RPMI8226 (cell line): Measurements from ENCODE around the gene METTL26.

Experiments
- DNase-seq: peaks from one replicate; pipeline ENCODE4 v3.0.0-alpha.2; 2015

METTL26 gene

GRCh38 chr16:637081-638018, 1.2 kb upstream of the METTL26 start:
- peak; percentile 93 for DNase-seq

GRCh38 chr16:635573-636205, 416 bp downstream of the METTL26 start:
- DNase-seq = peak; percentile 54

DNA sequence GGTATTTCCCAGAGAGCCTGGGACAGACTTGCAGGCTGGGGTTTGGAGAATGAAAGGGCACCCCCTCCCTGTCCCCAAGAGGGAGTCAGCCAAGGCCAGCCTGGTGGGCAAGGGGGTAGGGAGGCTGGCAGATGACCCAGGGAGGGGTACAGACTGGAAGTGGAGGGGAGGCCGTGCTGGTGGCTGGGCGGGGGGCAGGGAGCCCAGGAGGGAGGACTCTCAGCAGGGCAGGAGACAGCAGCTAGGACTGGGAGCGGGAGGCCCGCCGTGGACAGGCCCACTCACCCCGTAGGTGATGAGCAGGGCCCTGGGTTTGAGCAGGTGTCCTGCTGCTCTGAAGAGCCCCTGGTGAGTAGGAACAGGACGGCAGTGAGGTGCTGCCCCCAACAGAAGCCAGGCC, 1.1 kb downstream of the METTL26 start:
- no peak for DNase-seq

- DNase-seq = no peak
Measured at GRCh38 chr16:634051-634670, 1.9 kb downstream of the METTL26 start.

DNA sequence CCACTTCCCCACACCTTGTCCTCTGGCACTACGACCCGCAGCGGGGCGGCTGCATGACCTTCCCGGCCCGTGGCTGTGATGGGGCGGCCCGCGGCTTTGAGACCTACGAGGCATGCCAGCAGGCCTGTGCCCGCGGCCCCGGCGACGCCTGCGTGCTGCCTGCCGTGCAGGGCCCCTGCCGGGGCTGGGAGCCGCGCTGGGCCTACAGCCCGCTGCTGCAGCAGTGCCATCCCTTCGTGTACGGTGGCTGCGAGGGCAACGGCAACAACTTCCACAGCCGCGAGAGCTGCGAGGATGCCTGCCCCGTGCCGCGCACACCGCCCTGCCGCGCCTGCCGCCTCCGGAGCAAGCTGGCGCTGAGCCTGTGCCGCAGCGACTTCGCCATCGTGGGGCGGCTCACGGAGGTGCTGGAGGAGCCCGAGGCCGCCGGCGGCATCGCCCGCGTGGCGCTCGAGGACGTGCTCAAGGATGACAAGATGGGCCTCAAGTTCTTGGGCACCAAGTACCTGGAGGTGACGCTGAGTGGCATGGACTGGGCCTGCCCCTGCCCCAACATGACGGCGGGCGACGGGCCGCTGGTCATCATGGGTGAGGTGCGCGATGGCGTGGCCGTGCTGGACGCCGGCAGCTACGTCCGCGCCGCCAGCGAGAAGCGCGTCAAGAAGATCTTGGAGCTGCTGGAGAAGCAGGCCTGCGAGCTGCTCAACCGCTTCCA, 2.6 kb downstream of the METTL26 start:
- DNase-seq = no peak

DNA sequence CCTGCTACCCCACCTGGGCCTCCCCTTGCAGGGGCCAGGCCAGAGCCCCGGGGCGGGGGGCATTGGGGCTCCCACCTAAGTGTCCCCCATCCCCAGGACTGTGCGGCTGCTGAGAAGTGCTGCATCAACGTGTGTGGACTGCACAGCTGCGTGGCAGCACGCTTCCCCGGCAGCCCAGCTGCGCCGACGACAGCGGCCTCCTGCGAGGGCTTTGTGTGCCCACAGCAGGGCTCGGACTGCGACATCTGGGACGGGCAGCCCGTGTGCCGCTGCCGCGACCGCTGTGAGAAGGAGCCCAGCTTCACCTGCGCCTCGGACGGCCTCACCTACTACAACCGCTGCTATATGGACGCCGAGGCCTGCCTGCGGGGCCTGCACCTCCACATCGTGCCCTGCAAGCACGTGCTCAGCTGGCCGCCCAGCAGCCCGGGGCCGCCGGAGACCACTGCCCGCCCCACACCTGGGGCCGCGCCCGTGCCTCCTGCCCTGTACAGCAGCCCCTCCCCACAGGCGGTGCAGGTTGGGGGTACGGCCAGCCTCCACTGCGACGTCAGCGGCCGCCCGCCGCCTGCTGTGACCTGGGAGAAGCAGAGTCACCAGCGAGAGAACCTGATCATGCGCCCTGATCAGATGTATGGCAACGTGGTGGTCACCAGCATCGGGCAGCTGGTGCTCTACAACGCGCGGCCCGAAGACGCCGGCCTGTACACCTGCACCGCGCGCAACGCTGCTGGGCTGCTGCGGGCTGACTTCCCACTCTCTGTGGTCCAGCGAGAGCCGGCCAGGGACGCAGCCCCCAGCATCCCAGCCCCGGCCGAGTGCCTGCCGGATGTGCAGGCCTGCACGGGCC, 3.4 kb downstream of the METTL26 start:
- no peak for DNase-seq

DNA sequence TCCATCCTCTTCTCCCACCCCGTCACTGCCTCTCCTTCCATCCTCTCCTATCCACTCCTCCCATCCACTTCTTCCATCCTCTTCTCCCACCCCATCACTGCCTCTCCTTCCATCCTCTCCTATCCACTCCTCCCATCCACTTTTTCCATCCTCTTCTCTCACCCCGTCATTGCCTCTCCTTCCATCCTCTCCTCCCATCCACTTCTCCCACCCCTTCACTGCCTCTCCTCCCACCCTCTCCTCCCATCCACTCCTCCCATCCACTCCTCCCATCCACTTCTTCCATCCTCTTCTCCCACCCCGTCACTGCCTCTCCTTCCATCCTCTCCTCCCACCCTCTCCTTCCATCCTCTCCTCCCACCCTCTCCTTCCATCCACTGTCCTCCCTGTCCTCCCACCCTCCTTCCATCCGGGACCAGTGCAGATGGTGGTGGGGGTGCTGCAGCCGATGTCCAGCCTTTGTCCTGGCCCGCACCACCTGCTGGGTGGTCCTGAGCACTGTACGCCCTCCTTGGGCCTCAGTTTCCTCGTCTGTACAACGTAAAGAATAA, 4.2 kb downstream of the METTL26 start:
- DNase-seq = no peak

DNA sequence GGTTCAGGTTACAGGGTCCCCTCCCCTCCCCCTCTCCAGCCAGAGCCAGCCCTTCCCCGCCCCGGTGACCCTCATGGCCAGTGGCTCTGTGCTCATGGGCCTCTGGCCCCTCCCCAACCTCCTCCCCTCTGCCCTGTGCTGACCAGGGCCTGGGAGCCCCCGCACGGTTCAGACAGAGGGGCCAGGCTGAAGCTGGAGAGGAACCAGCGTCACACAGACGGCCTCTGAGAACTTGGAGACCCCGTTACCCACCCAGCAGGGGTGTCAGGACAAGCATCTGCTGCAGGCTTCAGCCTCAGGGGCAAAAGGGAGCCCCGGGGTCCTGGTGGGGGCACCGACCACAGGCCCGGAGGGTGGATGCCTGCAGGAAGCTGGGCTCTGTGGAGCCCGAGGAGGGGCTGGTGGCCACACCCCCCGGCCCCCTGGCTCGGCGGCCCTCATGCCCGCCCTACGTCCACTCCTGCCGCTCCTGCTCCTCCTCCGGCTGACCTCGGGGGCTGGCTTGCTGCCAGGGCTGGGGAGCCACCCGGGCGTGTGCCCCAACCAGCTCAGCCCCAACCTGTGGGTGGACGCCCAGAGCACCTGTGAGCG, 5.2 kb downstream of the METTL26 start, which contains the start of gene WFIKKN1:
TSS of gene WFIKKN1 (plus strand) at position 171 of the 591 bp plus-strand sequence. CDS start at position 440, 269 bp downstream.
- peak; percentile 74 for DNase-seq

GRCh38 chr16:630249-630814, 5.8 kb downstream of the METTL26 start:
- DNase-seq = no peak

DNA sequence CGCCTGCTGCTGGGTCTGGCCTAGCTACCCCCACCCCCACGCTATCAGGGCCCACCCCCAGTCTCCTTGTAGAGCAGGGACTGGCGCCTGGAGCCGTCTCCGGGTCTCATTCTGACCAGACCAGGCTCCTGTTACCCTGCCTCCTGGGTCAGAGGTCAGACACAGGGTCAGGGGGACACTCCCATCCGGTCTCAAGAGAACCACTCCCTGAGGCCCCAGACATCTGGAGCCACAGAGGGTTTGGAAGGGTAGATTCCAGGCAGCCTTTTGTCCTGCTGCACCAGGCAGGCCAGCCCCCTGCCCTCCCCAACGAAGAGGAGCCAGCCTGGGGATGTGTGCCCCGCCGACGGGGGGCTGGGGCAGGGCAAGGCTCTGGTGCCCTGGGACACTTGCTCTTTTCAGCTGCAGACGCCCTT, 6.3 kb downstream of the METTL26 start:
- no peak for DNase-seq

- DNase-seq = no peak
Measured at GRCh38 chr16:629185-629832, 6.8 kb downstream of the METTL26 start.

DNA sequence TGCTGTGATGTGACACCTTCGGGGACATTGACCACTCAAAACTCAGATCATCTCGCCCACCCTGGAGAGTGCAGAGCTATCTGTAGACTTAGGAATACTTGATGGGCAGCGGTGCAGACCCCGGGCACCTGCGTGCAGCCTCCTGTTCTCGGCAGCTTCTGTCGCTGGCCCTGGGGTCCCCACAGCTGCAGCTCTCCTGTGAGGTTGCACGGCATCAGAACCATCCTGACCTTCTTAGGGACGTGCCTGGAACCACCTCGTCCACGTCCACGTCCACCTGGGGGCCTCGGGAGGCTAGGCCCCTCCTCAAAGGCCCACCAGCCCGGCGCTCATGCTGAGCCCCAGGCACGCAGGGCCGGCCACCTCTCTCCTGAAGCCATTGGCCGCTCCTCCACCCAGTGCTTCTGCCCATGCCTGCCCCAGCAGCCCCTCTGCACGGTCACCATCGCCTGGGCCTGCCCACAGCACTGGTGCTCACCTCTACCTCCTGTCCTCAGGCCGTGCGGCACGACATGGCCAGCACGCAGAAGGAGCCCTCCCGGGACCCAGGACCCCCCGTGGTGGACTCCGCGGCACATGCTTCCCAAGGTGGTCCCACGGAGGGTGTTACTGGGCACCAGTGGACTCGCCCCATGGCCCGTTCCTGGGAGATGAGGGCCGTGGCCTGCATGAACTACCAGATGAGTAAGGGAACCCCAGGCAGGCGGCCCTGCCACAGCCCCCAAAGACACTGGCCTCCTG, 7.6 kb downstream of the METTL26 start:
- DNase-seq = no peak

DNA sequence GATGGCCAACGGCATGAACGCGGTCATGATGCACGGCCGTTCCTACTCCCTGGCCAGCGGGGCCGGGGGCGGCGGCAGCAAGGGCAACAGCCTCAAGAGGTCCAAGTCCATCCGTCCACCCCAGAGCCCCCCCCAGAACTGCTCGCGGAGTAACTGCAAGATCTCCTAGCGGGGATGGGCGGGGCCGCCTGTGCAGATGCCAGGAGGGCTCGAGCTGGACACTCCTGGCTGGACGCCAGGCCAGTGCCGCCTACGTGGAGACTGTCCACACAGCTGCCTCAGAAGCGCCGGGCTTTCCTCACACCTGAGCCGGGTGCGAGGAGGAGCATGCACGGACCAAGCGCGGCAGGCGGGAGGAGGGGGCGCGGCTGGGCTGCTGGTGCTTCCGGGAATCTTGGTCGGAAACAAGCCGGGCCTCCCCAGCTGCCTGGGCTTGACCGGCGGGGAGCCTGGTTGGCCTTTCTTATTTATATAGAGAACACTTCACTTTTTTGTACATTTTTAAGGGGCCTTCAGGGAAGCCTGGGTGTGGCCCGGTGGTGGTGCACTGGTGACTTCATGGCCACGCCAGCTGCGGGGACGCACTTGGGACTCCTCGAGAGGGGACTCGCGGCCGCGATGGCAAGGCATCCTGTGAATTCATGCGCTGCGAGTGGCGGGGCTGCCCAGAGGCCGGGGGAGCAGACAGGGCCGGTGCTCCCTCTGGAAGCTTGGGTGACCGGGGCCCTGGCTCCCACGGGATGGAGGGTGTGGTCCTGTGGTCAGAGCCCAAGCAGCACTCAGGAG, 8.5 kb downstream of the METTL26 start:
- DNase-seq = no peak

DNA sequence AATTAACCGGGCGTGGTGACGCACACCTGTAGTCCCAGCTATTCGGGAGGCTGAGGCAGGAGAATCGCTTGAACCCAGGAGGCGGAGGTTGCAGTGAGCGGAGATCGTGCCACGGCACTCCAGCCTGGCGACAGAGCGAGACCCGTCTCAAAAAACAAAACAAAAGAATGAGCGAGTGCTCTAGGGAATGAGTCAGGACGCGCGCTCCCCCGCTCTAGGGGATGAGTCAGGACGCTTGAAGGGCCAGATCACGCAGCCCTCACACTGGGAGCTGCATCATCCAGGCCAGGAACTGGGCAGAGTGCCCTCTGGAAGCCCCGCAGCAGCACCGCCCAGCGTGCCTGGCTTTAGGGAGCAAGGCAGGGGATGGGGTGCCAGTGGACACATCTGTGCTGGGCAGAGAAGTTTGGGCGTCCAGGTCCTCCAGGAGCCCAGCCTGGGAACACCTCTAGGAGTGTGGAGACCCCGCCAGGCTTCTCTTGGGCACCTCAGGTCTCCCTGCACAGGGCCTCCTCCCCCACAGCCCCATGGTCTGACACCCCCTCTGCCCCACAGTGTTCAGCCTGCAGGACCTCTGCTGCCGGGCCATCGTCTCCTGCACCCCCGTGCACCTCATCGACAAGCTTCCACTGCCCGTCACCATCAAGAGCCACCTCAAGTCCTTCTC, 9.2 kb downstream of the METTL26 start:
- no peak for DNase-seq

DNA sequence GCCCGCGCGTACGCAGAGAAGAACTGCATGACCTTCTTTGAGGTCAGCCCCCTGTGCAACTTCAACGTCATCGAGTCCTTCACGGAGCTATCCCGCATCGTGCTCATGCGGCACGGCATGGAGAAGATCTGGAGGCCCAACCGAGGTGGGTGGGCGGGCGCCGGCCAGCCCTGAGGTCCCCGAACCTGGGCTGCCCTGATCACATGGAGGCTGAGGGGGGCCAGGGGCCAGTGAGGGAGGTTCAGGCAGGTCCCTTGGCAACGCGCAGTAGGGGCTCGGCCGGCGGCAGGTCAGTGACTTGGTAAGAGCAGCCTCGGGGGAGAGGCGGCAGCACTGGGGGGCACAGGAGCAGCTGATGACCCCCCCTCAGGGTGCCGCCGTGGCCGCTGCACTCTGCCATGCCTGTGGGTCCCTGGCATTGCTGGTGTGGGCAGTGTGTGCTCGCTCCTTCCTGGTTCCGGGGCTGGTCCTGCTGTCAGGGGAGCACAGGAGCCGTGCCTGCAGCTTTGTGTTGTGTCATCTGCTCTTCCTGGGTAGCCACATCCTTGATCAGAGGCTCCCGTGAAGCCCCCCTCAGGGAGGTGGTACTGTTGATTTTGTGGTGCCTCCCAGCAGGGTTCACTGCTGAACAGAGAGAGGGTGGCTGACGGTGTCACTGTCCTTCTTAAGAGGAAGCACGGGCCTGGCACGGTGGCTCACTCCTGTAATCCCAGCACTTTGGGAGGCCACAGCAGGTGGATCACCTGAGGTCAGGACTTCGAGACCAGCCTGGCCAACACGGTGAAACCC, 9.9 kb downstream of the METTL26 start:
- no peak for DNase-seq

GRCh38 chr16:625117-625976, 10.8 kb downstream of the METTL26 start:
- no peak for DNase-seq
